Hematopoietic multipotent progenitor cell treated with erythropoietin and hydrocortisone succinate and interleukin-3 and kit ligand, for 6 days (in vitro differentiated cells): ENCODE measurements around the gene MBP.

Source experiments
- DNase-seq: peaks from one replicate; pipeline ENCODE4 v3.0.0-alpha.2; 2015

The MBP gene

GRCh38 chr18:77150588-77150987 is 18.0 kb upstream of the MBP start:
- DNase-seq = no peak

GRCh38 chr18:77148289-77148688 is 15.7 kb upstream of the MBP start:
- DNase-seq = no peak

DNA sequence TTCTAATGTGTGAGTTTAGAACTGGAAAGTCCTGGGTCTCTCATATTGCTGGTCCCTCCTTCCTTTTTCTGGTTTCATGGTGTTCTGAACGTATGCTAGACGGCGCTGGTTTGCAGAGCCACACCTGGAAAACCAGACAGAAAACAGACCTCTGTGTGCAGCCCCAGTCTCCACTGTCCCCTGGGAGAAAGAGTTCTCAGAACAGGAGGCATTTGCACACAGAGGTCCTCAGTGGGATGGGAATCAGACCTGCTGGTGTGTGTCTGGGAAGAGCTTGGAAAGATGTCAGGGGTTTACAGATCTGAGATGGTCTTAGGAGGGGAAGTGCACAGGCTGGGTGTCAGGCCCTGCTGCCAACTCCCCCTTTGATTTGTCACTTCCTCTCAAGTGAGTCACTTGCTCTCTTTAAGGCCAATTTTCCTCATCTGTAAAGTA is 14.9 kb upstream of the MBP start:
- peak; percentile 9 for DNase-seq

- DNase-seq = no peak
These were observed 13.9 kb upstream of the MBP start for GRCh38 chr18:77146249-77147080.

GRCh38 chr18:77145364-77145901 is 12.8 kb upstream of the MBP start:
- DNase-seq = no peak

DNA sequence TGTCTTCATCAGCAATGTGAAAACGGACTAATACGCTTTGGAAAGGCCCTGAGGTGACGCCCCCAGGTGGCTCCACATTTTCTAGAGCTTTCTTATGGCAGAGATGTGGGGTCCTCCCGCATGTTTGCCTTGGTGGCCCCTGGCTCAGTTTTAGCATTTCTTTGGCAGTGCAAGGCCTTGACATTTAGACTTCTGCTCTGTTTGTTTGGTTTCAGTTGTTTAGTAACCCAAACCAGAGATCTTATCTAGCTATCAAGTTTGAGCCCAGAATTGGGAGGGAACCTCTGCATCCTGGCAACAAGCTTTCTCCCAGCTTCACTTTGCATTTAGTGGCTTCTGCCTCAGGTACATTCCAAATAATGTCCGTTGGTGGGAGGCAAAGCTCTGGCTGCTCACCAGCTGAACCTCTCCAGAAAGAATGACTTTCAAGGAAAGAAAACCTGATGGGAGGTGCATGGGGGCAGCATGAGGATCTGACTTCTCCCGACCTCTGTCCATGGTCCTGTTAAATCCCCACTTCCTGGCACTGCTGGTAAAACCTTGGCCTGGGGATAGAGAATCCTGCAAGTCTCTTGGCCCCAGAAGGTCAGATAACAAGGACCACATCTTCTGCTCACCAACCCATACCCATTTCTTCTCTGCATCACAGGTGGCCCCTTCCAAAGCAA is 12.0 kb upstream of the MBP start:
- DNase-seq = no peak

GRCh38 chr18:77144046-77144445 is 11.5 kb upstream of the MBP start:
- no peak for DNase-seq

GRCh38 chr18:77143196-77143595 is 10.6 kb upstream of the MBP start:
- DNase-seq = no peak

DNA sequence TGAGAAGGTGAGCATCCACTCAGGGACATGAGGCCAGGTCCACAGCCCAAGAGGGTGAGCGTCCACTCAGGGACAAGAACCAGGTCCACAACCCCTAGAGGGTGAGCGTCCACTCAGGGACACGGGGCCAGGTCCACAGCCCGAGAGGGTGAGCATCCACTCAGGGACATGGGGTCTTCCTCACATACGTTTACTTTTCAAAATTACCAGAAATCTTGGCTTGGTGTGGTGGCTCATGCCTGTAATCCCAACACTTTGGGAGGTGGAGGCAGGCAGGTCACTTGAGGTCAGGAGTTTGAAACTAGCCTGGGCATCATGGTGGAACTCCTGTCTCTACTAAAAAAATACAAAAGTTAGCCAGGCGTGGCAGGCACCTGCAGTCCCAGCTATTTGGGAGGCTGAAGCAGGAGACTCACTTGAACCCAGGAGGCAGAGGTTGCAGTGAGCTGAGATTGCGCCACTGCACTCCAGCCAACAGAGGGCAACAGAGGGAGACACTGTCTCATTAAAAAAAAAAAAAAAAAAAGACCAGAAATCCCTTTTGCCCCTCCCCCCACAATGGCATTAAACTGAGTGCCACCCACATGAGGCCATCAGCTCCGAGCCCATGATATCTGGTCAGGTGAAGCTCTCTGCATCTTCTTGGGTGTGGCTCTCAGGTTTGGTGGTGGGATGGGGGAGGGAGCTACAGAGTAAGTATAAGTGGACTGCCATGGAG is 9.0 kb upstream of the MBP start:
- DNase-seq = no peak

DNA sequence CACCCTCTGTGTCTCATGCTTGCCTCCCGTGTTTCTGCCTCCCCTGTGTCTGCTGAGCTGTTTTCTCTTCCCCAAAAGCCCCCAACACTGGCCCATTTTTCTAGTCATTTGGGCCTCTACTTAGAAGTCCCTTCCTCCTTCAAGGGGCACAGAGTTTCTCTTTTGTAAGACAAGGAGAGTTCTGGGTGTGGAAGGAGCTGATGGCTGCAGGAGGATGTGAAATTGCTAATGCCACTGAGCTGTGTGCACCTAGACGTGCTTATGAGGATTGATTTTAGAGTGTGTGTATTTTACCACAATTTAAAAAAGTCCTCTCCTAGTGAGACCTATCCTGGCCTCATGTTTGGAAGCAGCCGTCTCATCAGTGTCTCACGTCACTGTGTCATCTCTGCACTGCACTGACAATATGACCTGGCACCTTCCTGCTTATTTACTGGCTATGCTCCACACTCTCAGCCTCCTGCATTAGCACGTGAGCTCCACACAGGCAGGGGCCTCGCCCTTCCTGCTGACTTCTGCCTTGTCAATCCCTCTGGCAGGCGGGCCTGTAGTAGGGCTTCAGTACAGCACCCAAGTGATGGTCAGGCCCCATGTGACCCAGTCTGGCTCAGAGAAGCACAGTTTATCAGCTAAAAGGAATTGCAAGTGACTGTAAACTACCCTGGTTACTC is 8.0 kb upstream of the MBP start:
- DNase-seq = peak; percentile 83

DNA sequence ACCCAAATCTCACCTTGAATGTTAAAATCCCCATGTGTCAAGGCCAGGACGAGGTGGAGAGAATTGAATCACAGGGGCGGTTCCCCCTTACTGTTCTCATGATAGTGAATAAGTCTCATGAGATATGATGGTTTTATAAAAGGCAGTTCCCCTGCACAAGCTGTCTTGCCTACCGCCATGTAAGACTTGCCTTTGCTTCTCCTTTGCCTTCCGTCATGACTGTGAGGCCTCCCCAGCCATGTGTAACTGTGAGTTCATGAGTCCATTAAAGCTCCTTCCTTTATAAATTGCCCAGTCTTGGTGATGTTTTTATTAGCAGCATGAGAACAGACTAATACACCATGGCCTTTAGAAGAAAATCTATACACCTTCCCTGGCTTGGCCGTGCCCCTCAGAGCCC is 7.4 kb upstream of the MBP start:
- DNase-seq = no peak

DNA sequence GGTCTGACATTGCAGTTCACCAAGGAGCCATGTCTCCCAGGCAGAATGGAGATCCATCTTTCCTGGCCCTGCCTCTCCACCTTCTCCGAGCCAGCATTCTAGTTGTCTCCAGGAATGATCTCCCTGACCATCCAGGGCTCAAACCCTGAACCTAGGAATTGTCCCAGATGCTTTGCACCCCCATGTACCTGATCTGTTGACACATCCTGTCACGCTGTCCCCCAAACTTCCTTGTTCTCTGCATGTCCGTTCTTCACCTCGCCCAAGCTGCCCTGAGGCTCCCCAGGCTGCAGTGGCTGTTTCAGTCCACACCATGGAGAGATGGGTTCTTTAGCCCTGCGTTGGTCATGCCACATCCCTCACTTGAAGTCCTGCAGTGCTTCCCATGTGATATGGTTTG is 7.0 kb upstream of the MBP start:
- DNase-seq = no peak

DNA sequence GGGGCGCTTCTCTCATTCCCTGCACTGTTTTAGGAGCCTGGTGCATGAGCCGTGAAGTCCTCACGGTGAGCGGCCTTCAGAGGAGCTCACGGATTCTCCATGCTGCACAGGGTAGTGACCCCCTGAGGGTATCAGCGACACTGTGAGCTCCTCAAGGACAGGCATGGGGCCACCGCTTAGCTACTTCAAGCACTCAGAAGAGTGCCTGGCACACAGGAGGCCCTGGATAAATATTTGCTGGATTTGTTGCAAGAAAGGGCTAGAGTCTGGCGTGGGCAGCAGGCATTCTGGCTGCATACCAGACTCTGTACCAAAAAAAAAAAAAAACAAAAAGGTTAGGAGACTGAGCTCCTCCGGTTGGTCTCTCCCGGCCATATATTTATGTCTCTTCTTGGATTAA is 5.7 kb upstream of the MBP start:
- DNase-seq = no peak

DNA sequence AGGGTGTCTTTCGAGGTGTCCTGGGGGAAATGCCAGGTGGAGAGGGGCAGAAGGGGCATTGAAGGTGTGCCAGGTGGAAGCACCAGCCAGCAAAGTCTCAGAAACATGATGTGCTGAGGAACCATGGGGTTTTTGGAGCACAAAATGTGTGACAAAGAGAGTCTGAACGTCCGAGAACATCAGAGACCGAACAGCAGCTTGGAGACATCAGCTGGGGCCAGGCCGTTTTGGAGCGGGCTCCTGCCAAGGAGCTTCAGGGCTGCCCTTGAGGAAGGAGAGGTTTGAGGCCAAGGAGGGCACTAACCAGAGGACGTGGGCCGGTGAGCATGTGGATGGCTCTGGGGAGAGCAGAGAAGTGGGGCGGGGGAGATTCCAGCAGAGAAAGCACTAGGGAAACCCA is 5.3 kb upstream of the MBP start:
- DNase-seq = no peak

- no peak for DNase-seq
These were observed 4.5 kb upstream of the MBP start for GRCh38 chr18:77136871-77137665.

GRCh38 chr18:77136076-77136718 is 3.6 kb upstream of the MBP start:
- DNase-seq = no peak

DNA sequence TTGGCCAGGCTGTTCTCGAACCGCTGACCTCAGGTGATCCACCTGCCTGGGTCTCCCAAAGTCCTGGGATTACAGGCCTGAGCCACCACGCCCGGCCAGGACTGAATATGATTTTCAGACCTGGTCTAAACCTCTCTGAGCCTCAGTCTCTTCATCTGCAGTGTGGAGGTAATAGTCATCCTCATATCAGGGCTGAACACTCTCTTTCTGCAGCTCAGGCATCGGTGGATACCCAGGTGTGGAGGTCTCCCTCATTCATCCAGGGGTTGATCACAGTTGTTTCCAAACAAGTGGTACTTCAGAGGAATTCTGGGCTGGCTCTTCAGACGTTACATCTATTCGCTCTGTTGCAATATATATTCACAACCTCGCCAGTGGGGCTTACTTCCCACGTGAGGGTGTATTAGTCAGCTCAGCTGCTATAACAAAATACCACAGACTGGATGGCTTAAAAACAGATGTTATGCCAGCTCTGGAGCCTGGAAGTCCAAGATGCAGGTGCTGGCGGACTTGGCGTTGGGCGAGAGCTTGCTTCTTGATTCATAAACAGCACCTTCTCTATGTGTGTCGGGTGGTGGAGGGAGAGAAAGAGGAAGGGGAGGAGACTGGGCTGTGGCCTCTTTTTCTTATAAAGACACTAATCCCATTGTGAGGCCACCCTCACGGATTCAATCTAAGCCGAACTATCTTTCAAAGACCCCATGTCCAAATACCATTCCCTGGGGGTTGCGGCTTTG is 2.9 kb upstream of the MBP start:
- no peak for DNase-seq

GRCh38 chr18:77134611-77135010 is 2.0 kb upstream of the MBP start:
- no peak for DNase-seq

GRCh38 chr18:77133835-77134496 is 1.4 kb upstream of the MBP start:
- DNase-seq = peak; percentile 88
